OCI-LY7 (cell line): Measurements from ENCODE around the gene PITHD1. TPM values are rescaled to one million over a fixed set of nuclear protein-coding genes. Genes with fewer than 3 reads are reported as not detected.

Source experiments
- BruUV-seq: library from RNA; stranded (reverse); fragments of 400-500 nt; replicated peaks from 2 replicates; lab custom pipeline; 2021; lab: Mats Ljungman, UMichigan
- CTCF ChIA-PET: fragments of 300-600 bp; sonication (Branson Sonifier 250); formaldehyde crosslinking; loops from one replicate; lab custom pipeline; 2022; ENCODE audit warnings: antibody characterized with exemption; ENCODE audit not compliant: unreplicated experiment; lab: Charles Lee
- POLR2A ChIA-PET: fragments of 300-600 bp; sonication (Branson Sonifier 250); formaldehyde crosslinking; loops from one replicate; lab custom pipeline; 2022; ENCODE audit warnings: antibody characterized with exemption; lab: Charles Lee
- DNase-seq: peaks from one replicate; pipeline ENCODE4 v3.0.0-alpha.2; 2015; ENCODE audit warnings: low spot score
- H2AFZ ChIP-seq: fragments of 200-600 bp; sonication (generic), shearing (Covaris generic); 2 replicates; pipeline ENCODE4 v1.6.1; 2014; ENCODE audit warnings: mild to moderate bottlenecking, antibody characterized with exemption, low read length, moderate library complexity
- H3K27ac ChIP-seq: fragments of 200-600 bp; sonication (generic); 2 replicates; pipeline ENCODE4 v1.5.1; 2014; ENCODE audit warnings: mixed run types, low read depth, mild to moderate bottlenecking, moderate library complexity, low read length, inconsistent platforms; ENCODE audit not compliant: poor library complexity, severe bottlenecking
- H3K36me3 ChIP-seq: fragments of 200-600 bp; sonication (generic); 2 replicates; pipeline ENCODE4 v1.6.1; 2014; ENCODE audit warnings: mild to moderate bottlenecking, antibody characterized with exemption, low read length, moderate library complexity, mixed read lengths; ENCODE audit not compliant: insufficient read depth
- H3K4me1 ChIP-seq: fragments of 200-600 bp; sonication (generic); 2 replicates; pipeline ENCODE4 v1.5.1; 2014; ENCODE audit warnings: mild to moderate bottlenecking, low read length; ENCODE audit not compliant: insufficient read depth, poor library complexity, severe bottlenecking
- H3K4me2 ChIP-seq: fragments of 200-600 bp; sonication (generic); 2 replicates; pipeline ENCODE4 v1.6.1; 2014; ENCODE audit warnings: mild to moderate bottlenecking, low read length
- H3K4me3 ChIP-seq: fragments of 200-600 bp; sonication (generic); 2 replicates; pipeline ENCODE4 v1.5.1; 2014; ENCODE audit warnings: mild to moderate bottlenecking, low read depth, low read length; ENCODE audit not compliant: poor library complexity, severe bottlenecking
- H3K79me2 ChIP-seq: fragments of 200-600 bp; sonication (generic); 2 replicates; pipeline ENCODE4 v1.6.1; 2016; ENCODE audit warnings: low read depth, mild to moderate bottlenecking, low read length, moderate library complexity, mixed read lengths; ENCODE audit not compliant: insufficient read depth
- H3K9me2 ChIP-seq: fragments of 200-600 bp; sonication (generic); 2 replicates; pipeline ENCODE4 v1.6.1; 2016; ENCODE audit warnings: mild to moderate bottlenecking, low read length, mixed read lengths; ENCODE audit not compliant: insufficient read depth
- H3K9me3 ChIP-seq: fragments of 200-600 bp; sonication (generic); 2 replicates; pipeline ENCODE4 v1.6.1; 2014; ENCODE audit warnings: mild to moderate bottlenecking, mixed run types, low read length, mixed read lengths
- H4K20me1 ChIP-seq: fragments of 200-600 bp; sonication (generic); 2 replicates; pipeline ENCODE4 v1.6.1; 2014; ENCODE audit warnings: mild to moderate bottlenecking, antibody characterized with exemption, low read length, moderate library complexity, mixed read lengths; ENCODE audit not compliant: insufficient read depth
- CTCF ChIP-seq: fragments of 200-600 bp; sonication (generic); conservative IDR thresholded peaks from 2 replicates; pipeline ENCODE4 v1.5.1; 2014; ENCODE audit warnings: mild to moderate bottlenecking, antibody characterized with exemption, low read length, moderate library complexity, mixed read lengths
- EZH2phosphoT487 ChIP-seq: fragments of 200-600 bp; sonication (generic); IDR thresholded peaks from 2 replicates; pipeline ENCODE4 v1.6.1; 2018; ENCODE audit warnings: low read depth, borderline replicate concordance, mild to moderate bottlenecking, mixed run types, antibody characterized with exemption, low read length, moderate library complexity, mixed read lengths
- intact Hi-C: fragments of 100-400 bp; cut with micrococcal nuclease; formaldehyde crosslinking; loops from one replicate; pipeline ENCODE4 v1.10.0; 2022; ENCODE audit not compliant: unreplicated experiment
- total RNA-seq, 2 experiments: library from RNA; depleted of rRNA in 1 of 2; stranded (reverse); fragments of >200 nt in 1 of 2; shearing (Covaris generic) in 1 of 2; gene quantifications; 2 replicates each; pipeline ENCODE4 v1.2.3, GENCODE V29; 2014 to 2022

Gene PITHD1
- total RNA-seq, 2 experiments from 2014 or later = 63.6 to 89.9 TPM

GRCh38 chr1:23824711-23825075, 46.5 kb downstream of the PITHD1 start:
- H3K4me1 ChIP-seq = peaks cover 16% of the 10 kb centered on the region
- no peak for DNase-seq
- ChIA-PET CTCF (interaction anchor here (0.6 to 1.7 kb wide), 2 partner anchors 14 to 19 kb away, joined by 5 read pairs; no protein-coding TSS in a partner anchor), POLR2A (interaction anchor here (0.9 to 1.5 kb wide), 6 partner anchors 12 to 92 kb away, joined by 3 to 6 read pairs (median 4); no protein-coding TSS in a partner anchor)
- no peaks in the 10 kb centered on the region for H3K9me2 ChIP-seq
- H3K4me2 ChIP-seq = peak overlapping the region; percentile 82
- no peaks in the 10 kb centered on the region for H4K20me1 ChIP-seq
- intact Hi-C loops = no loop called here
- H3K9me3 ChIP-seq = no peaks in the 10 kb centered on the region
- H3K36me3 ChIP-seq = no peaks in the 10 kb centered on the region
- peak overlapping the region; percentile 25 for H3K27ac ChIP-seq
- no TSS peak for BruUV-seq
- H3K79me2 ChIP-seq = no peaks in the 10 kb centered on the region
- H2AFZ ChIP-seq = peak overlapping the region; percentile 91
- peak overlapping the region; percentile 86 for H3K4me3 ChIP-seq
- TF ChIP-seq CTCF (no peak), EZH2phosphoT487 (no peak)

GRCh38 chr1:23825076-23825761, 47.0 kb downstream of the PITHD1 start, which contains the start of gene HMGCL:
HMGCL (minus strand) TSS chr1:23825429; CDS start chr1:23825415, 14 bp downstream.
- ChIA-PET CTCF (interaction anchor here (0.6 to 1.7 kb wide), 2 partner anchors 14 to 1415 kb away, joined by 5 to 9 read pairs; no protein-coding TSS in a partner anchor), POLR2A (interaction anchor here (0.5 to 1.5 kb wide), 7 partner anchors 12 to 180 kb away, joined by 3 to 6 read pairs (median 3); no protein-coding TSS in a partner anchor)
- Histone ChIP-seq H3K27ac (peak within 1 kb of the TSS; percentile 25), H3K4me1 (peaks cover 16% of the 10 kb centered on the region), H3K79me2 (no peaks in the 10 kb centered on the region), H3K9me2 (no peaks in the 10 kb centered on the region), H2AFZ (peak within 1 kb of the TSS; percentile 91), H3K4me2 (peak within 1 kb of the TSS; percentile 82), H3K4me3 (peak within 1 kb of the TSS; percentile 86), H3K9me3 (no peaks in the 10 kb centered on the region), H4K20me1 (no peaks in the 10 kb centered on the region), H3K36me3 (no peaks in the 10 kb centered on the region)
- intact Hi-C loops = no loop called here
- BruUV-seq = no TSS peak
- DNase-seq = peak; percentile 87
- TF ChIP-seq EZH2phosphoT487 (no peak), CTCF (no peak)
